Measurements from ENCODE around the gene MRPL49. TPM values are rescaled to one million over a fixed set of nuclear protein-coding genes. Genes with fewer than 3 reads are reported as not detected.

Gene MRPL49
- total and polyA plus RNA-seq, 9 of the 15 experiments (the other 6 are each of a cell fraction or from before 2014, with no cell fraction given): 74.3 to 132 (median 91.2) TPM

GRCh38 chr11:65134952-65135632 is 13.0 kb downstream of the MRPL49 start (continued):
- TF ChIP-seq BCLAF1 (IDR thresholded peaks at IDR 0.05; ENCODE audit: borderline replicate concordance in 1 of 2, control insufficient read depth in 1 of 2, low read depth in 2 of 2, low read length in 1 of 2): no peak
- TF ChIP-seq CEBPG (CRISPR knock-in tag; IDR thresholded peaks at IDR 0.05): no peak
- no peak for TF ChIP-seq CEBPG (tag; conservative IDR thresholded peaks at IDR 0.05 in 1 of 2, IDR thresholded peaks at IDR 0.05 in 1 of 2)
- TF ChIP-seq NR4A1 (CRISPR knock-in tag; IDR thresholded peaks at IDR 0.05): no peak
- TF ChIP-seq NR4A1 (tag; IDR thresholded peaks at IDR 0.05): 0 out of 2 replicates have a peak, but pooled peaks have one; percentile 18
- no peak for TF ChIP-seq CBX1 (IDR thresholded peaks at IDR 0.05; ENCODE audit: low read depth)
- no peak for TF ChIP-seq ZNF217 (CRISPR knock-in tag; IDR thresholded peaks at IDR 0.05)
- TF ChIP-seq EWSR1 (IDR thresholded peaks at IDR 0.05; ENCODE audit: borderline replicate concordance, low read depth, partially characterized antibody): no peak
- 0 out of 2 replicates have a peak, but pooled peaks have one; percentile 87 for TF ChIP-seq ZBTB9 (CRISPR knock-in tag; IDR thresholded peaks at IDR 0.05)
- TF ChIP-seq ADNP (tag; IDR thresholded peaks at IDR 0.05): no peak
- TF ChIP-seq MXI1 (IDR thresholded peaks at IDR 0.05; ENCODE audit: low read depth, low read length): peak; percentile 94
- no peak for TF ChIP-seq ZNF644 (tag; IDR thresholded peaks at IDR 0.05; ENCODE audit: low read depth)
- no peak for TF ChIP-seq TFAM (CRISPR knock-in tag; conservative IDR thresholded peaks at IDR 0.05)
- no peak for TF ChIP-seq CTCFL (IDR thresholded peaks at IDR 0.05; ENCODE audit: borderline replicate concordance, insufficient read depth, low read depth, low read length, poor library complexity, severe bottlenecking)
- TF ChIP-seq ZNF212 (CRISPR knock-in tag; IDR thresholded peaks at IDR 0.05): no peak
- 0 out of 2 replicates have a peak, but pooled peaks have one; percentile 71 for TF ChIP-seq GTF2E2 (tag; IDR thresholded peaks at IDR 0.05)
- TF ChIP-seq ZBTB2 (IDR thresholded peaks at IDR 0.05): no peak
- TF ChIP-seq ZNF263 (CRISPR knock-in tag; IDR thresholded peaks at IDR 0.05; ENCODE audit: borderline replicate concordance): no peak
- 0 out of 2 replicates have a peak, but pooled peaks have one; percentile 1 for TF ChIP-seq KAT7 (CRISPR knock-in tag; IDR thresholded peaks at IDR 0.05; ENCODE audit: borderline replicate concordance)
- TF ChIP-seq MCM5 (IDR thresholded peaks at IDR 0.05; ENCODE audit: low read depth): no peak
